H54 (cell line): ENCODE results near the gene CISD2.
"Not testable (repeated sequence)": the region's sequence is repeated elsewhere in the genome, so short reads cannot be mapped to it uniquely, and the experiment has no call there.

ENCODE experiments used
- DNase-seq: peaks from one replicate; pipeline ENCODE4 v3.0.0; 2011; ENCODE audit warnings: low spot score, mixed read lengths; ENCODE audit not compliant: insufficient read length
- FAIRE-seq: peaks from 3 replicates; lab custom pipeline; 2011; peaks lifted over from hg19 to GRCh38; lab: Jason Lieb, UNC
- POLR2A ChIP-seq: IDR thresholded peaks from 2 replicates; pipeline ENCODE4 v1.6.1; 2011; ENCODE audit warnings: low read depth, mild to moderate bottlenecking, low read length

The CISD2 gene

DNA sequence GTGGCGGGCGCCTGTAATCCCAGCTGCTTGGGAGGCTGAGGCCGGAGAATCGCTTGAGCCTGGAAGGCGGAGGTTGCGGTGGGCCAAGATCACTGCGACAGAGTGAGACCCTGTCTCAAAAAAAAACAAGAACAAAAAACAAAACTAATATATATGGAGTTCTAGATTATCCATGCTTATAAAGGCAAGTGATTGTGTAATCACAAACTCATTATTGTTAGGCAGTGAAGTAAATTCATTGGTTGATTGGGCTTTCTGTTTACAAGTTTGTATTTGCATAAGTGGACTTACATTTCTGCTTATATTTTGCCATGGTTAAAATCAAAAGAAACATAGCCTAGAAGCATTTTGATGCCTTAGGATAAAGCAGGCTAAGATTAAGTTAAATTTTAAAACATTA, 39.0 kb upstream of the CISD2 start:
- FAIRE-seq (no peak), DNase-seq (no peak)
- TF ChIP-seq POLR2A, result no peak

DNA sequence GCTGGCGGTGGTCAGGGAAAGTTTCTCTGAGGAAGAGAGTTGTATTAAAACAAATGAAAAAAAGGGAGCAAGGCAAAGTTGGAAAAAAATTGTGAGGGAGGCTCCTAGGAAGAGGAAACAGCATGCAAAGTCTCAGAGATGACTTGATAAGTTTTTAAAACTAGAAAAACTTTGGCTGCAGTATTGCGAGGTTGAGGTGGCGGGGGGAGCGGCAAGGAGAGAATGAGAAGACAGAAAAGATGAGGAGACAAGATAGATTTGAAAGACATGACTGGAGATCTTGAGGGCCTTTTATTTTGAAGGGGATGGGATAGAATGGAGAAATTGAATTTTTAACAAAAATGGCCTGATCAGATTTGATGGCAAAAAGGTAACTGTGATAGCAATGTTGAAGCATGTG, 36.7 kb upstream of the CISD2 start:
- FAIRE-seq (no peak), DNase-seq (no peak)
- no peak for TF ChIP-seq POLR2A

DNA sequence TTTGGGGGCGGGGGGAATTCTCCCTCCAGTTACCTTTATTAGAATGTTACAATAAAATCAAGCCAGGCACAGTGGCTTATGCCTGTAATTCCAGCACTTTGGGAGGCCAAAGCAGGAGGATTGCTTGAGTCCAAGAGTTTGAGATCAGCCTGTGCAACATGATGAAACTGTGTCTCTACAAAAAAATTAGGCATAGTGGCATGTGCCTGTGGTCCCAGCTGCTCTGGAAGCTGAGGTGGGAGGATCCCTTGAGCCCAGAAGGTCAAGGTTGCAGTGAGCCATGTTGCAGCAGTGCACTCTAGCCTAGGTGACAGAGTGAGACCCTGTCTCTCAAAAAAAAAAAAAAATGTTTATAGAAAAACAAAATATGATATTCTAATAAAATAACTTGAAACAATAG, 36.1 kb upstream of the CISD2 start:
- FAIRE-seq (no peak), DNase-seq (no peak)
- TF ChIP-seq POLR2A, result no peak

DNA sequence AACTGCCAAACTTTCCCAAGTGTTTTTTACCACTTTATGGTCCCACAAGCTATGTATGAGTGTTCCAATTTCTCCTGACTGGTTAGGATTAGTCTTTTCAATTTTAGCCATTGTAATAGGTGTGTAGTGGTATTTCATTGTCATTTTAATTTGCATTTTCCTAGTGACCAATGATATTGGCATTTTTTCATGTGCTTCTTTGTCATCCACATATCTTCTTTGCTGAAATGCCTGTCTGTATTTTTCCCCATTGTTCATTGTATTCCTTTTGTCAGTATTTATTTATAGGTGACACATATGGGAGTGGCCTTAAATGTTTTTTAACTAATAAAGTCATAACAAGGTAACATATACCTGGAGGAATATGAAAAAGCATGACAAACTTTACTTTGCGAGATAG, 32.2 kb upstream of the CISD2 start:
- FAIRE-seq (no peak), DNase-seq (no peak)
- TF ChIP-seq POLR2A, result no peak

DNA sequence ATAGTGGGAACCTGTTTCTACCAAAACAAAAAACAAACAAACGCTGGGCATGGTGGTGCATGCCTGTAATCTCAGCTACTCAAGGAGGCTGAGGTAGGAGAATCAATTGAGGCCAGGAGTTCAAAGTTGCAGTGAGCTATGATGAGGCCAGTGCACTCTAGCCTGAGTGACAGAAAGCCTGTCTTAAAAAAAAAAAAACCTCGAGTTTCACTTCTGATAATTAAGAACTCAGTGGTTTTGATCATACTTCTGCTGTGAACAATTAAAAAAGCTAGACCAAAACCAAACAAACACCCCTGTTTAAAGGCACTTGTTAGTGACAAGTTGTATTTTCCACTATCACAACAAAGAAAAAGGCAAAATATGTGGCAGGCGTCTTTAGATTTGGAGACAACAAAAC, 26.4 kb upstream of the CISD2 start:
- TF ChIP-seq POLR2A, result no peak
- no peak for FAIRE-seq
- DNase-seq, result no peak

DNA sequence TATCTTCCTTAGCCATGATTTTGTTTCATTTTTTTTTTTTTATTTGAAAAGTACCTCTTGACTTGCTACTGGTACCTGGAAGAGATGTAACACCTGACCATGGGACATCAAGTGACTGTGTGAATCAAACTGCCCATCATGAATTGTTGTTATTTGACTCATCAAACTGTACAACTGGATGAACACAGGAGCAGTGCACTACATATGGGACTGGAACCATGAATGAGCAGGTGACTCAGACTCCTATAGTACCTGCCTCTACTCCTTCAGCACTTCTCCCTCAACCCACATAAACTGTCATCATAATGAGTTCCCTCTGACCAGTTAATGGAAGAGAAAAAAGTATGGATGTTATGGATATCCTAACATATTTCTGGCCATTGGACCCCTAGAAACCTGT, 25.5 kb upstream of the CISD2 start:
- DNase-seq, result no peak
- no peak for FAIRE-seq
- no peak for TF ChIP-seq POLR2A

DNA sequence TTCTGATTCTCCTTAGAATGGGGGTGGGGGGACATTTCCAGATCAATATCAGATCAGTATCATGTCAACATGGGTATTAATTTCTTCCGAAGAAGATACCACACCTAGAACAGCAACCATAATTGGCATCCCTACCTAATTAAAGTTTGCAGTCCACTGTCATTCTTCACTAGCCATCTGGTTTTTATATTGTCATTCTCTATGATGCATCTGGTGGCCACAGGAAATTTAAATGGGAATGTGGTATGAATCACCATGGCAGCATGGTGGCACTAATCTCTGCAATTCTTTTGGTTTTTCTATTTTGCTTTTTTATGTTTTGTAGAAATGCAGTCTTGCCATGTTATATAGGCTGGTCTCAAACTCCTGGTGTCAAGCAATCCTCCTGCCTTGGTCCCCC, 24.9 kb upstream of the CISD2 start:
- TF ChIP-seq POLR2A, result no peak
- DNase-seq (no peak), FAIRE-seq (no peak)

DNA sequence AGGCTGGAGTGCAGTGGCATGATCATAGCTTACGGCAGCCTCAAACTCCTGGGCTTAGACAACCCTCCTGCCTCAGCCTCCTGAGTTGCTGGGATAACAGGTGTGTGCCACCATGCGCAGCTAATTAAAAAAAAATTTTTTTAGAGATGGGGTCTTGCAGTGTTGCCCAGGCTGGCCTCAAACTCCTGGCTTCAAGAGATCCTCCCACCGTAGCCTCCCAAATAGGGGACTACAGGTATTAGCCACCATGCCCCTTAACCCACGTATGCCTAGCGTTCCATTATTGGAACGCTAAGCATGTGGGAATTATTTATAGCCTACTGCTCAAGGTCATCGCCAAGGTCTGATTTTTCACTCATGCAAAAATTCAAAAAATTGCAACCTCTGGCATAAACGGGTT, 21.1 kb upstream of the CISD2 start:
- no peak for FAIRE-seq
- no peak for DNase-seq
- no peak for TF ChIP-seq POLR2A

DNA sequence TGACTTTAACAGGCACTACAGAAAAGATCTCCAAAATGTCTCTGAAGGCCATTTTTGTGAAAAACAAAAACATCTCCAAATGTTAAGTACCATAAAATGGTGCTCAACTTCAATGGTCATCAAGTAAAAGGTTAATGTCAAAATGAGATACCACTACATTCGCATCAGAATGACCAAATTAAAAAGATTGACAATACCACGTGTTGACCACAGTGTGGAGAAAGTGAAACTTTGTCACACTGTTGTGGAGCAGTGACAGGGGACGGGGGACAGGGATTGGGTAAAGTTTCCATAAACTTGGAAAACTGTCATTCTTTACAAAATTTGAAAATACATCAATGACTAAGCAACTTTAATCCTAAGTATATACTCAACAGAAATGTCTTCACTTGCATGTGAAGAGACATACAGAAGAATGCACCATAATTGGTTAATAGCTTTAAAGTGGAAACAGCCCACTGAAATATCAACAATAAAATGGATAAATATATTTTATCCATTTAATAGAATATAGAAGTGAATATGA, 19.1 kb upstream of the CISD2 start:
- FAIRE-seq (no peak), DNase-seq (no peak)

DNA sequence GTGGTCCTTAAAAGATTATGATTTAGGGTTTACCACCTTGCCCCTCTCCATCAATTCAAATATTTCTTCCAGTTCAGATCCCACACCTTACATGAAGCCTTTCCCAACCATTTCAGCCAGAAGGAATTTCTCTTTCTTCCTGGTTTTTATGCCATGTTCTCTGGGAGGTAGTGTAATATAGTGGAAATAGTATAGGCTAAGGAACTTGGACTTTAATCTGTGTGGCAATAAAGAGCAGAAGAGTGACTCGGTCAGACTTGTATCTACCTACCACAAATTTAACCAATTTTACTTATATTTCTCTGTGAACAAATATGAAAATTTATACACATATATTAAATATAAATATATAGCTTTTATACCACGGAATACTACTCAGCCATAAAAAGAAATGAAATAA, 18.4 kb upstream of the CISD2 start:
- no peak for TF ChIP-seq POLR2A
- FAIRE-seq (no peak), DNase-seq (no peak)

More for the DNA sequence above, 19.1 kb upstream of the CISD2 start:
- no peak for TF ChIP-seq POLR2A

DNA sequence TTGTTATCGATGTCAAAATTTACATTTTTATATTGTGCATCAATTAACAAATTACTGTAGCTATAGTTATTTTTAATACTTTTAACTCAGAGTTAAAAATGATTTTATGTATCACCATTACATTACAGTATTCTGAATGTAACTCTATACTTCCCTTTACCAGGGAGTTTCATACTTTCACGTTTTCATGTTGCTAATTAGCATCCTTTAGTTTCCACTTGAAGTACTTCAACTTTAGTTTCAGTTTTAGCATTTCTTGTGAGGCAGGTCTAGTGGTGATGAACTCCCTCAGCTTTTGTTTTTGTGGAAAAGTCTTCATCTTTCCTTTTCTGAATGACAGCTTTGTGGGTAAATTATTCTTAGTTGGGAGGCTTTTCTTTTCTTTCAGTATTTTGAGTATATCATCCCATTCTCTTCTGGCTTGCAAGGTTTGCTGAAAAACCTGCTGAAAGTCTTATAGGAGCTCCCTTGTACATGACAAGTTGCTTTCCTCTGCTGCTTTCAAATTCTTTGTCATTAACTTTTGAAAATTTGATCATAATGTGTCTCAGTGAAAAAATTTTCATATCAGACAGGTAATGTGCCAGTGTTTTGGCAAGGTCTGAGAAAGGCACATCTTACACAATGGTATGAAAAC, 9.8 kb upstream of the CISD2 start:
- no peak for DNase-seq
- no peak for FAIRE-seq
- no peak for TF ChIP-seq POLR2A

DNA sequence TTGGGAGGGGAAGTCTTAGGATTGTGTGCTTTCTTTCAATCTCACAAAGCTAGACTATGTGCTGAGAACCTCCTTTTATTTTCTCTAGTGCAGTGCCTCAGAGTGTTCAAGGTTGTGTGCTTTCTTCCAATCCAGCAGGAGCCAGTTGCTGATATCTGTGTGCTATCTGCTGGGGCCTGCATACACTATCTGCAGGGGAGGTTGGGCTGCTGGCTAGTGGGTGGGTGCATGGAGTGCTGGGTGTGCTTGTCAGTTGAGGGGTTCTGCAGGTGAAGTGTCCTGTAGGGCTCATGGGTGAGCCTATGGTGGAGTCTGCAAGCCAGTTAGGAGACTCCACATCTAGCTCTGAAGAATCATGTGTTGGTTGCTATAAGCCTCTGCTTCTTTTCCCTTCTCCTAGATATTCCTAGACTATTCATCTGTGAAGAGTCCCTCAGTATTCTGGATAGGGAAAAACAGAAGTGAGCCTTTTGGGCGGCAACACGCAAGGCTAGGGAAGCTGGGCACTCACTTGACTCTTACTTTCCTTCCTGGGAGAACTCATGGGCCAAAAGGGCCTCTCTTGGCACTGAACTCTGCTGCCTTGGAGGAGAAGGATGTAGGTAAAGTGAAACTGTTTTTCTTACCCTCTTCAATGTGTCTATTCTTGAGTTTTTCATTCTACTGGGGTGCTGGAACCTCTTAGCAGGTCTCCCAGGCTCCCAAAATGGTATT, 8.0 kb upstream of the CISD2 start:
- FAIRE-seq, result no peak
- no peak for DNase-seq
- no peak for TF ChIP-seq POLR2A

DNA sequence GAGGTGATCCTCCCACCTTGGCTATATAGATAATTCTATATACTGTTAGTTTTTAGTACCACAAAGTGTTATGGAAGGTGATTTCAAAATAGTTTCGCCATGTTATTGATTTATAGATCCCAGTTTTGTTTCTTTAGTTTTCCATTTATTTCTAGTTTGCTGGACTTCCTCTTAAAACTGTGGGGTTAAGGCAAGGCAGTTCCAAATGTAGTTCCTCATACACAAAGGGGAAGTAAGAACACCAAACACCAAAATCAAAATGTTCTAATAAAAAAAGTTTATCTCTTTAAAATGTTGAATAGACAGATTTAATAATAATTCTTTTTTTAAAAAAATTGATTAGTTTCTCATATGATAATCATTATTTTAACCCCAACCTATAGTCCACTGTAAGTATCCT, 6.8 kb upstream of the CISD2 start:
- no peak for DNase-seq
- no peak for FAIRE-seq
- TF ChIP-seq POLR2A, result no peak

DNA sequence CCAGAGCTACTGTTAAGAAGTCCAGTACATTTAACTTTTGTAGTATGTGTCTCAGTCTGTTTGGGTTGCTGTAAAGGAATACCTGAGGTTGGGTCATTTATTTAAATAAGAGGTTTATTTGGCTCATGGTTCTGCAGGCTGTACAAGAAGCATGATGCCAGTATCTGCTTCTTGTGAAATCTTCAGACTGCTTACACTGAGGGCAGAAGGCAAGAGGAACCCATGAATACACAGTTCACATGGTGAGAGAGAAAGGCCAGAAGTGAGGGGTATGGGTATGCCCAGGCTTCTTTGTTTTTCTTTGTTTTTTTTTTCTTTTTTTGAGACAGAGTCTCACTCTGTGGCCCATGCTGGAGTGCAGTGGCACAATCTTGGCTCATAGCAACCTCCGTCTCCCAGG, 6.0 kb upstream of the CISD2 start:
- TF ChIP-seq POLR2A, result no peak
- DNase-seq (no peak), FAIRE-seq (no peak)

DNA sequence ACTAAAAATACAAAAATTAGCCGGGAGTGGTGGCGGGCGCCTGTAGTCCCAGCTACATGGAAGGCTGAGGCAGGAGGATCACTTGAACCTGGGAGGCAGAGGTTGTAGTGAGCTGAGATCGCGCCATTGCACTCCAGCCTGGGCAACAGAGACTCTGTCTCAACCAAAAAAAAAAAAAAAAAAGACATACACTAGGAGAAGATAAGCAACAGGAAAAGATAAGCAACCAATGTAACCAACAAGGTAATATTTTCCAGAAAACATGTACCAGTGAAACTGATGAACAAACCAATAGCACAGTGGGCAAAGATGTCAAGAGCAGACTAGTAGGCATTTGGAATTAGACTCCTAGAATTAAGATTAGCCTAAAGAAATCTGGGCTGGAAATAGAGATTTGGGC, 3.5 kb upstream of the CISD2 start:
- not testable (repeated sequence) for DNase-seq, FAIRE-seq
